ENCODE data around the gene PDE4D.

PDE4D gene

GRCh38 chr5:59128646-59129290 is 764.8 kb downstream of the PDE4D start:
- no peaks in the 10 kb centered on the region for H3K36me3 ChIP-seq (replicated peaks)
- in situ Hi-C loops (cut with MboI; ENCODE audit: low sequenced_read_pairs): no loop called here

GRCh38 chr5:59126708-59127573 is 766.6 kb downstream of the PDE4D start:
- no peaks in the 10 kb centered on the region for H3K9me3 ChIP-seq
- 0 out of 2 replicates have a peak, but pooled peaks cover 4% of the 10 kb centered on the region for H3K27me3 ChIP-seq (ENCODE audit: low read depth)
- H3K4me1 ChIP-seq: no peaks in the 10 kb centered on the region
- in situ Hi-C loops (cut with MboI; ENCODE audit: low sequenced_read_pairs): no loop called here
- no peaks in the 10 kb centered on the region for H3K36me3 ChIP-seq (replicated peaks)
- no peak overlapping the region for H3K4me3 ChIP-seq
- no peak for DNase-seq (ENCODE audit: low spot score in 2 of 2)

More at GRCh38 chr5:59128646-59129290, 764.8 kb downstream of the PDE4D start:
- no peaks in the 10 kb centered on the region for H3K4me1 ChIP-seq
- no peaks in the 10 kb centered on the region for H3K9me3 ChIP-seq
- no peak for DNase-seq (ENCODE audit: low spot score in 2 of 2)
- 0 out of 2 replicates have a peak, but pooled peaks cover 1% of the 10 kb centered on the region for H3K27me3 ChIP-seq (ENCODE audit: low read depth)
- no peak overlapping the region for H3K4me3 ChIP-seq

- Histone ChIP-seq H3K27me3 (ENCODE audit: low read depth) (0 out of 2 replicates have a peak, but pooled peaks cover 4% of the 10 kb centered on the region), H3K4me1 (no peaks in the 10 kb centered on the region), H3K36me3 (replicated peaks) (no peaks in the 10 kb centered on the region), H3K9me3 (no peaks in the 10 kb centered on the region), H3K4me3 (no peak overlapping the region)
- in situ Hi-C loops (cut with MboI; ENCODE audit: low sequenced_read_pairs): no loop called here
- no peak for DNase-seq (ENCODE audit: low spot score in 2 of 2)
Observed at GRCh38 chr5:59126016-59126707, 767.4 kb downstream of the PDE4D start.

GRCh38 chr5:59125011-59125961 is 768.2 kb downstream of the PDE4D start:
- H3K9me3 ChIP-seq: no peaks in the 10 kb centered on the region
- H3K27me3 ChIP-seq (ENCODE audit: low read depth): 0 out of 2 replicates have a peak, but pooled peaks cover 4% of the 10 kb centered on the region
- H3K4me1 ChIP-seq: no peaks in the 10 kb centered on the region
- in situ Hi-C loops (cut with MboI; ENCODE audit: low sequenced_read_pairs): no loop called here
- no peak for DNase-seq (ENCODE audit: low spot score in 2 of 2)
- no peak overlapping the region for H3K4me3 ChIP-seq
- H3K36me3 ChIP-seq (replicated peaks): no peaks in the 10 kb centered on the region

- H3K9me3 ChIP-seq: no peaks in the 10 kb centered on the region
- 0 out of 2 replicates have a peak, but pooled peaks cover 4% of the 10 kb centered on the region for H3K27me3 ChIP-seq (ENCODE audit: low read depth)
- H3K36me3 ChIP-seq (replicated peaks): no peaks in the 10 kb centered on the region
- H3K4me3 ChIP-seq: no peak overlapping the region
- no peak for DNase-seq (ENCODE audit: low spot score in 2 of 2)
- no peaks in the 10 kb centered on the region for H3K4me1 ChIP-seq
- in situ Hi-C loops (cut with MboI; ENCODE audit: low sequenced_read_pairs): no loop called here
Observed at GRCh38 chr5:59123595-59124561, 769.6 kb downstream of the PDE4D start.

- in situ Hi-C loops (cut with MboI; ENCODE audit: low sequenced_read_pairs): no loop called here
- 0 out of 2 replicates have a peak, but pooled peaks cover 4% of the 10 kb centered on the region for H3K27me3 ChIP-seq (ENCODE audit: low read depth)
- H3K9me3 ChIP-seq: no peaks in the 10 kb centered on the region
Observed at GRCh38 chr5:59119480-59119879, 774.0 kb downstream of the PDE4D start.

GRCh38 chr5:59117320-59117719 is 776.2 kb downstream of the PDE4D start:
- H3K4me3 ChIP-seq: no peak overlapping the region
- in situ Hi-C loops (cut with MboI; ENCODE audit: low sequenced_read_pairs): no loop called here

More at GRCh38 chr5:59119480-59119879, 774.0 kb downstream of the PDE4D start:
- no peaks in the 10 kb centered on the region for H3K4me1 ChIP-seq
- no peaks in the 10 kb centered on the region for H3K36me3 ChIP-seq (replicated peaks)
- DNase-seq (ENCODE audit: low spot score in 2 of 2): no peak
- H3K4me3 ChIP-seq: no peak overlapping the region

GRCh38 chr5:59116231-59116865 is 777.2 kb downstream of the PDE4D start:
- DNase-seq (ENCODE audit: low spot score in 2 of 2): no peak
- no peak overlapping the region for H3K4me3 ChIP-seq
- no peaks in the 10 kb centered on the region for H3K9me3 ChIP-seq
- H3K36me3 ChIP-seq (replicated peaks): no peaks in the 10 kb centered on the region
- in situ Hi-C loops (cut with MboI; ENCODE audit: low sequenced_read_pairs): no loop called here
- H3K4me1 ChIP-seq: no peaks in the 10 kb centered on the region
- no peaks in the 10 kb centered on the region for H3K27me3 ChIP-seq (ENCODE audit: low read depth)

More at GRCh38 chr5:59117320-59117719, 776.2 kb downstream of the PDE4D start:
- Histone ChIP-seq H3K4me1 (no peaks in the 10 kb centered on the region), H3K9me3 (no peaks in the 10 kb centered on the region), H3K36me3 (replicated peaks) (no peaks in the 10 kb centered on the region), H3K27me3 (ENCODE audit: low read depth) (no peaks in the 10 kb centered on the region)
- no peak for DNase-seq (ENCODE audit: low spot score in 2 of 2)

- in situ Hi-C loops (cut with MboI; ENCODE audit: low sequenced_read_pairs): no loop called here
- Histone ChIP-seq H3K27me3 (ENCODE audit: low read depth) (no peaks in the 10 kb centered on the region), H3K4me1 (no peaks in the 10 kb centered on the region), H3K4me3 (no peak overlapping the region), H3K9me3 (no peaks in the 10 kb centered on the region), H3K36me3 (replicated peaks) (no peaks in the 10 kb centered on the region)
- no peak for DNase-seq (ENCODE audit: low spot score in 2 of 2)
Observed at GRCh38 chr5:59115345-59115744, 778.2 kb downstream of the PDE4D start.

- in situ Hi-C loops (cut with MboI; ENCODE audit: low sequenced_read_pairs): no loop called here
- no peaks in the 10 kb centered on the region for H3K9me3 ChIP-seq
- H3K4me3 ChIP-seq: no peak overlapping the region
- H3K27me3 ChIP-seq (ENCODE audit: low read depth): no peaks in the 10 kb centered on the region
- no peaks in the 10 kb centered on the region for H3K4me1 ChIP-seq
- DNase-seq (ENCODE audit: low spot score in 2 of 2): no peak
- H3K36me3 ChIP-seq (replicated peaks): no peaks in the 10 kb centered on the region
Observed at GRCh38 chr5:59109383-59109782, 784.1 kb downstream of the PDE4D start.

- Histone ChIP-seq H3K9me3 (no peaks in the 10 kb centered on the region), H3K4me1 (no peaks in the 10 kb centered on the region), H3K36me3 (replicated peaks) (no peaks in the 10 kb centered on the region), H3K4me3 (no peak overlapping the region), H3K27me3 (ENCODE audit: low read depth) (no peaks in the 10 kb centered on the region)
- in situ Hi-C loops (cut with MboI; ENCODE audit: low sequenced_read_pairs): no loop called here
- DNase-seq (ENCODE audit: low spot score in 2 of 2): no peak
Observed at GRCh38 chr5:59107692-59108091, 785.8 kb downstream of the PDE4D start.

Measured in HAP-1 (cell line).